Right hindlimb (tissue), 1 donor: ENCODE data around the gene PTPN14.
A peak's percentile ranks its signal among the peaks of the same experiment; 100 is the strongest.

Experiments used
- DNase-seq: peaks from one replicate; pipeline ENCODE4 v3.0.0-alpha.2; 2018

Gene PTPN14

GRCh38 chr1:214360116-214360515 lies 191.3 kb downstream of the PTPN14 start:
- DNase-seq = no peak

GRCh38 chr1:214354440-214355148 lies 196.8 kb downstream of the PTPN14 start:
- DNase-seq = no peak

GRCh38 chr1:214352838-214353237 lies 198.6 kb downstream of the PTPN14 start:
- DNase-seq = no peak

GRCh38 chr1:214351551-214352277 lies 199.7 kb downstream of the PTPN14 start:
- DNase-seq = no peak

- no peak for DNase-seq
These were observed 201.6 kb downstream of the PTPN14 start for GRCh38 chr1:214349781-214350180.

GRCh38 chr1:214349008-214349407 lies 202.4 kb downstream of the PTPN14 start:
- no peak for DNase-seq

- DNase-seq = no peak
These were observed 206.5 kb downstream of the PTPN14 start for GRCh38 chr1:214344897-214345296.

- no peak for DNase-seq
These were observed 208.9 kb downstream of the PTPN14 start for GRCh38 chr1:214342525-214342924.

GRCh38 chr1:214341932-214342331 lies 209.5 kb downstream of the PTPN14 start:
- no peak for DNase-seq

- DNase-seq = no peak
These were observed 209.9 kb downstream of the PTPN14 start for GRCh38 chr1:214341459-214341858.

GRCh38 chr1:214338212-214338611 lies 213.2 kb downstream of the PTPN14 start:
- DNase-seq = no peak

GRCh38 chr1:214337511-214337910 lies 213.9 kb downstream of the PTPN14 start:
- peak; percentile 58 for DNase-seq

- DNase-seq = no peak
These were observed 214.4 kb downstream of the PTPN14 start for GRCh38 chr1:214337015-214337414.

- DNase-seq = no peak
These were observed 215.8 kb downstream of the PTPN14 start for GRCh38 chr1:214335567-214335966.

- DNase-seq = peak; percentile 71
These were observed 218.2 kb downstream of the PTPN14 start for GRCh38 chr1:214332946-214333798.

GRCh38 chr1:214331827-214332423 lies 219.5 kb downstream of the PTPN14 start:
- no peak for DNase-seq

- no peak for DNase-seq
These were observed 220.2 kb downstream of the PTPN14 start for GRCh38 chr1:214331180-214331579.

- DNase-seq = no peak
These were observed 220.7 kb downstream of the PTPN14 start for GRCh38 chr1:214330715-214331114.

GRCh38 chr1:214330222-214330621 lies 221.2 kb downstream of the PTPN14 start:
- DNase-seq = no peak

GRCh38 chr1:214329470-214330220 lies 221.8 kb downstream of the PTPN14 start:
- no peak for DNase-seq

- peak; percentile 85 for DNase-seq
These were observed 222.5 kb downstream of the PTPN14 start for GRCh38 chr1:214328770-214329469.

GRCh38 chr1:214327514-214327913 lies 223.9 kb downstream of the PTPN14 start:
- DNase-seq = no peak
